ENCODE results near the gene TBC1D32. TPM values are rescaled to one million over a fixed set of nuclear protein-coding genes. Genes with fewer than 3 reads are reported as not detected.
"Not testable (repeated sequence)": the region's sequence is repeated elsewhere in the genome, so short reads cannot be mapped to it uniquely, and the experiment has no call there.

The TBC1D32 gene
- total and polyA plus RNA-seq, 7 donors, result 0.60 to 6.1 (median 2.1) TPM

DNA sequence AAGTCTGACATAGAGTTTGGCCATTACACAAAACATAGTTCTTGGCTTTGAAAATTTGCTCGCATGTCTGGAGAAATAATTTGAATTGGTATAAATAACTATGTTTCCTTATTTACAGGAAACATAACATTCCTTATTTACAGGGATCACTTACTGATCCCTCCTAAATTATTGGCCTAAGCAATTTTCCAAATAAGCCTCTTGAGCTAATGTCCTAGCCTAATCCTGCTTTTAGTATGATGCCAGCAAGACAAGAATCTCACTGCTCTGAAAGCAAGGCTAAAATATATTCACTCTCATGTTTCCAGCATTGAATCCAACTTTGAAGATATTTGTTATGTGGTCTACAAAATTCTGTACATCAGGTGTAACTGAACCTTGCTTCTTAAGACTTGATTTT is 4.1 kb upstream of the TBC1D32 start:
- intact Hi-C loops (cut with DNase I), result no loop called here
- Histone ChIP-seq H3K36me3 (no peaks in the 10 kb centered on the region), H3K4me3 (no peak overlapping the region), H3K27ac (no peak overlapping the region), H3K27me3 (no peaks in the 10 kb centered on the region), H3K9me3 (no peaks in the 10 kb centered on the region), H3K4me1 (peaks cover 0 to 6% (median 0%) of the 10 kb centered on the region in 4 donors)
- 82 to 85% methylated on average over 1 of the region's 1 CpG for WGBS, 2 donors
- TF ChIP-seq POLR2AphosphoS5 (IDR thresholded peaks at IDR 0.05), result no peak
- no peak for TF ChIP-seq EP300 (IDR thresholded peaks at IDR 0.05)
- TF ChIP-seq, protein P1, sequence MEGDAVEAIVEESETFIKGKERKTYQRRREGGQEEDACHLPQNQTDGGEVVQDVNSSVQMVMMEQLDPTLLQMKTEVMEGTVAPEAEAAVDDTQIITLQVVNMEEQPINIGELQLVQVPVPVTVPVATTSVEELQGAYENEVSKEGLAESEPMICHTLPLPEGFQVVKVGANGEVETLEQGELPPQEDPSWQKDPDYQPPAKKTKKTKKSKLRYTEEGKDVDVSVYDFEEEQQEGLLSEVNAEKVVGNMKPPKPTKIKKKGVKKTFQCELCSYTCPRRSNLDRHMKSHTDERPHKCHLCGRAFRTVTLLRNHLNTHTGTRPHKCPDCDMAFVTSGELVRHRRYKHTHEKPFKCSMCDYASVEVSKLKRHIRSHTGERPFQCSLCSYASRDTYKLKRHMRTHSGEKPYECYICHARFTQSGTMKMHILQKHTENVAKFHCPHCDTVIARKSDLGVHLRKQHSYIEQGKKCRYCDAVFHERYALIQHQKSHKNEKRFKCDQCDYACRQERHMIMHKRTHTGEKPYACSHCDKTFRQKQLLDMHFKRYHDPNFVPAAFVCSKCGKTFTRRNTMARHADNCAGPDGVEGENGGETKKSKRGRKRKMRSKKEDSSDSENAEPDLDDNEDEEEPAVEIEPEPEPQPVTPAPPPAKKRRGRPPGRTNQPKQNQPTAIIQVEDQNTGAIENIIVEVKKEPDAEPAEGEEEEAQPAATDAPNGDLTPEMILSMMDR (IDR thresholded peaks at IDR 0.05), result no peak
- no peak for TF ChIP-seq POLR2A (IDR thresholded peaks at IDR 0.05)
- DNase-seq, result no peak

DNA sequence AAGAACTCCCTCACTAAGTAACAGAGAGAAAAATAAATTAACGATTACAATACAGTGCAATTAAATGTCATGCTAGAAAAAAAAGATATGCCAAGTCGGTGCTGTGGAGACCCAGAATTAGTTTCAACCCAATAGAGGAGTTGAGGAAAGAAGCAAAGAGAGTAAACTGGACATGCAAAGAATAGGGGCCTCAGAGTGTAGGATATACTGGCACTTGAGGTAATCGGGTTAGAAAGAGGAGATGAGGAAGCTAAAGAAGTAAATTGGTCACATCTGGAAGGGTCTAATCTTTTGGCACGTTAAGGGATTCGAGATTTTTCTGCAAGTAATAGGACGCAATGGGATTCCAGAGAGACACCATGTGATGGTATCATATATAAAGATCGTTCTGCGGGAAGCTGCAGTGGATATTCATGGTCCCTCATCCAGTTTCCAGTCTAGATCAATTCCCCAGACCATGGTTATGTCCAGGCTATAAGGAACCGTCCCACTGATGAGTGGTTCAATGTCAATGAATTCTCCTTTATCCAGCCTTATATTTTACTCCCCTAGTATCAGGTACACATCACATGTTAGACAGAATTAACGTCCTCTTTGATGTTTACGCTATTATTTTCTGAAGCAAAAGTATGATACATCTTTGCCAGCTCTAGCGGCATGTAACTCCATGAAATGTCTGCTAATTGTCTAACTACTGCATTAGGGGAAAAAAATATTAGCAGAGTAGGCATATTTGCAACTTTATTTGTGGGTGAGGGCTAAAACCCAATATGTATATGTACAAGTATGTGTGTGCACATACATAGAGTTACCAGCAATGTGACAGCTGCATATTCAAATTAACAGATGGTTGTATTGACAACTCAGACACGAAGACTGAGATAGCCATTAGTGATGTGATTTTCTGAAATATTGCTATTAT is 1.1 kb upstream of the TBC1D32 start:
- Histone ChIP-seq H3K36me3 (no peaks in the 10 kb centered on the region), H3K27me3 (no peaks in the 10 kb centered on the region), H3K4me1 (peaks cover 0 to 6% (median 0%) of the 10 kb centered on the region in 4 donors), H3K27ac (peak overlapping the region; percentile 90 to 94 (median 91)), H3K4me3 (peak overlapping the region; percentile 63 to 75 (median 72)), H3K9me3 (no peaks in the 10 kb centered on the region)
- intact Hi-C loops (cut with DNase I), result no loop called here
- no peak for TF ChIP-seq POLR2A (IDR thresholded peaks at IDR 0.05)
- WGBS, 2 donors, result 48 to 63% methylated on average over 13 of the region's 13 CpGs
- no peak for DNase-seq

DNA sequence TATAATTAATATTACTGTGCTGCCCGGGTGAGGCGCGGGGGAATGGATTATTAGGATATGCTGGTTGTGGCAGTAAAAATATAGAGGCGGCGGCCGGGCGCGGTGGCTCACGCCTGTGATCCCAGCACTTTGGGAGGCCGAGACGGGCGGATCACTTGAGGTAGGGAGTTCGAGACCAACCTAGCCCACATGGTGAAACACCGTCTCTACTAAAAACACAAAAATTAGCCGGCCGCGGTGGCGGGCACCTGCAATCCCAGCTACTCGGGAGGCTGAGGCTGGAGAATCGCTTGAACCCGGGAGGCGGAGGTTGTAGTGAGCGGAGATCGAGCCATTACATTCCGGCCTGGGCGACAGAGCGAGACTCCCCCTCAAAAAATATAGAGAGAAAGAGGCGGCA is 586 bp downstream of the TBC1D32 start:
- Histone ChIP-seq H3K27ac (peak overlapping the region in 1 of 4 donors; percentile 94), H3K4me3 (peak overlapping the region in 3 of 4 donors; percentile 71 to 75 (median 72))
- peak; percentile 65 for DNase-seq
- H3K27me3 ChIP-seq; H3K9me3 ChIP-seq; H3K36me3 ChIP-seq; intact Hi-C loops (cut with DNase I); H3K4me1 ChIP-seq: not testable (repeated sequence)
- WGBS, 2 donors, result 94 to 95% methylated on average over 28 of the region's 28 CpGs

DNA sequence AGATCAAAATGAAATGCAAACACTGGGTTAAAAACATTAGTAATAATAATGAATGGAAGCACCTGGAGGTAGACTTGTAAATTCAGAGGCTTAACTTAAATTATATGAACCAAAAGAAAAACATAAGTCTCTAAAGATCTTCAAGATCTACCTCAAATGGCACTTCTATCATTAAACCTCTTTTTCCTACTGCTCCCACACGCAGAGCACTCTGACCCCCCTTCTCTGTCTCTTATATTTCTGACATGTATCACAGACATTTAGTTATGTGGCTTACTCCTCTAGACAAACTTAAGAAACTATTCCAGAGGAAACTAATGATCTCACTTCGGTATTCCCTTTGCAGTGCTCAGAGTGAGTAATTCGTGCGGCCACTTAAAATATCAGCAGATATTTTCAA is 1.1 kb downstream of the TBC1D32 start:
- TF ChIP-seq POLR2A (IDR thresholded peaks at IDR 0.05) (no peak), EP300 (IDR thresholded peaks at IDR 0.05) (no peak), POLR2AphosphoS5 (IDR thresholded peaks at IDR 0.05) (no peak)
- TF ChIP-seq, protein P1 (IDR thresholded peaks at IDR 0.05), result no peak
- 95 to 96% methylated on average over 4 of the region's 4 CpGs for WGBS, 2 donors
- H3K27me3 ChIP-seq, result no peaks in the 10 kb centered on the region
- H3K36me3 ChIP-seq, result no peaks in the 10 kb centered on the region
- peaks cover 0 to 6% (median 0%) of the 10 kb centered on the region in 4 donors for H3K4me1 ChIP-seq
- no peaks in the 10 kb centered on the region for H3K9me3 ChIP-seq
- intact Hi-C loops (cut with DNase I), result no loop called here
- H3K27ac ChIP-seq, result no peak overlapping the region
- H3K4me3 ChIP-seq, result no peak overlapping the region
- no peak for DNase-seq

DNA sequence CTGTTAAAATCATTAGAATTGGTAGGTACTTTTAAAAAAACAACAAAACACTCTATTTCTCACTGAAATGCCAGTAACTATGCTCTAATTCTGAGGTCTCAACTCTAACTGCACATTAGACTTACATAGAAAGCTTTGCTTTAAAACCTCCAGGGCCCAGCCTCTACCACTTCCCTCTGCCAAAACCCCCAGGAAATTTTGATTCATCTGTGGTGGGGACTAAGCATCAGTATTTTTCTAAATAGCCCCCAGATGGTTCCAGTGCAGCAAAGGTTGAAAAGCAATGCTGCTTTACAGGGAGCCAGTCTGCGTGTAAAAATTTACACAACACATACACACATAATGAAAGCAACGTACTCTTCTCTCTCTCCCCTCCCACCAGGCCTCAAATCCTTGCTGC is 3.8 kb downstream of the TBC1D32 start:
- no peak for DNase-seq
- no peak for TF ChIP-seq POLR2A (IDR thresholded peaks at IDR 0.05)
- TF ChIP-seq EP300 (IDR thresholded peaks at IDR 0.05), result no peak
- TF ChIP-seq, protein P1 (IDR thresholded peaks at IDR 0.05), result no peak
- TF ChIP-seq POLR2AphosphoS5 (IDR thresholded peaks at IDR 0.05), result no peak
- Histone ChIP-seq H3K4me1 (peaks cover 0 to 6% (median 0%) of the 10 kb centered on the region in 4 donors), H3K4me3 (no peak overlapping the region), H3K27ac (no peak overlapping the region), H3K36me3 (no peaks in the 10 kb centered on the region), H3K9me3 (no peaks in the 10 kb centered on the region), H3K27me3 (no peaks in the 10 kb centered on the region)
- WGBS, 2 donors, result 79 to 82% methylated on average over 2 of the region's 2 CpGs
- intact Hi-C loops (cut with DNase I), result no loop called here
